Measurements from ENCODE around the gene PSMA3. TPM values are rescaled to one million over a fixed set of nuclear protein-coding genes. Genes with fewer than 3 reads are reported as not detected.
A peak's percentile ranks its signal among the peaks of the same experiment; 100 is the strongest.

Gene PSMA3
- 100 to 1,000 TPM in 1 of 2 donors, 10 to 100 TPM in 1; 64.3 to 167 TPM for total RNA-seq
- 100 to 1,000 TPM; 194 to 302 TPM for polyA plus RNA-seq
- long read RNA-seq, donor 1, transcript PSMA3-201 (11 exons, 970 nt) = major isoform, 82 of 135 reads
- long read RNA-seq, donor 1, transcript PSMA3-212 (3 exons, 730 nt) = minor isoform, 15 of 135 reads
- long read RNA-seq, donor 1, partial matches to known transcripts = 36 of 135 reads
- long read RNA-seq, donor 1, other reads (novel, unspliced or antisense) = 0 of 135 reads
- long read RNA-seq, donor 2, transcript PSMA3-201 (11 exons, 970 nt) = major isoform, 25 of 49 reads
- long read RNA-seq, donor 2, partial matches to known transcripts = 9 of 49 reads
- long read RNA-seq, donor 2, other reads (novel, unspliced or antisense) = 10 of 49 reads
- long read RNA-seq, donor 3, transcript PSMA3-201 (11 exons, 970 nt) = major isoform, 39 of 102 reads
- long read RNA-seq, donor 3, partial matches to known transcripts = 39 of 102 reads
- long read RNA-seq, donor 3, other reads (novel, unspliced or antisense) = 15 of 102 reads
- long read RNA-seq, donor 4, transcript PSMA3-201 (11 exons, 970 nt) = major isoform, 27 of 51 reads
- long read RNA-seq, donor 4, transcript PSMA3-212 (3 exons, 730 nt) = minor isoform, 6 of 51 reads
- long read RNA-seq, donor 4, partial matches to known transcripts = 17 of 51 reads
- long read RNA-seq, donor 4, other reads (novel, unspliced or antisense) = 0 of 51 reads
- long read RNA-seq, donor 5, transcript PSMA3-212 (3 exons, 730 nt) = minor isoform, 12 of 173 reads
- long read RNA-seq, donor 5, transcript PSMA3-201 (11 exons, 970 nt) = major isoform, 70 of 173 reads
- long read RNA-seq, donor 5, partial matches to known transcripts = 87 of 173 reads
- long read RNA-seq, donor 5, other reads (novel, unspliced or antisense) = 0 of 173 reads

- ATAC-seq (ENCODE audit: insufficient read depth, low FRiP score) (peak; percentile 97), DNase-seq (peak; percentile 99)
These were observed at the start of gene PSMA3 for GRCh38 chr14:58244556-58245387. PSMA3 (plus strand) TSS chr14:58244843; CDS start chr14:58244921, 78 bp downstream.

GRCh38 chr14:58196198-58196597 lies 48.4 kb upstream of the PSMA3 start:
- Histone ChIP-seq H3K9ac (ENCODE audit: insufficient read depth in 1 of 2, low read length in 2 of 2) (no peak overlapping the region), H3K27me3 (ENCODE audit: control insufficient read depth in 3 of 3, insufficient read depth in 3 of 3, low read length in 2 of 3) (peaks cover 0 to 4% (median 0%) of the 10 kb centered on the region in 3 donors), H3K4me1 (ENCODE audit: control insufficient read depth in 5 of 5, insufficient read depth in 5 of 5, low read length in 5 of 5) (peaks cover 0 to 14% (median under 1%) of the 10 kb centered on the region in 5 donors), H3K27ac (ENCODE audit: low read depth in 1 of 2, low read length in 1 of 2) (no peak overlapping the region), H3K4me3 (no peak overlapping the region), H3K36me3 (ENCODE audit: control insufficient read depth in 4 of 4, insufficient read depth in 4 of 4, low read length in 4 of 4) (no peaks in the 10 kb centered on the region), H3K9me3 (ENCODE audit: control insufficient read depth in 4 of 4, insufficient read depth in 3 of 4, low read length in 3 of 4) (no peaks in the 10 kb centered on the region)
- DNase-seq (no peak), ATAC-seq (ENCODE audit: insufficient read depth, low FRiP score) (no peak)
- 88% methylated on average over 1 of the region's 1 CpG for WGBS, 2 donors
- TF ChIP-seq CTCF (IDR thresholded peaks at IDR 0.05; ENCODE audit: control extremely low read depth, extremely low read depth) = no peak

More at GRCh38 chr14:58244556-58245387, at the start of gene PSMA3:
- TF ChIP-seq CTCF (IDR thresholded peaks at IDR 0.05; ENCODE audit: control extremely low read depth, extremely low read depth) = no peak
- Histone ChIP-seq H3K9me3 (ENCODE audit: control insufficient read depth in 4 of 4, insufficient read depth in 3 of 4, low read length in 3 of 4) (no peaks in the 10 kb centered on the region), H3K27me3 (ENCODE audit: control insufficient read depth in 3 of 3, insufficient read depth in 3 of 3, low read length in 2 of 3) (no peaks in the 10 kb centered on the region), H3K36me3 (ENCODE audit: control insufficient read depth in 4 of 4, insufficient read depth in 4 of 4, low read length in 4 of 4) (peaks cover 0 to 9% (median 3%) of the 10 kb centered on the region in 4 donors), H3K27ac (ENCODE audit: low read depth in 1 of 2, low read length in 1 of 2) (peak within 1 kb of the TSS; percentile 99), H3K4me3 (peak within 1 kb of the TSS; percentile 96), H3K4me1 (ENCODE audit: control insufficient read depth in 5 of 5, insufficient read depth in 5 of 5, low read length in 5 of 5) (peaks cover 0 to 25% (median 4%) of the 10 kb centered on the region in 5 donors), H3K9ac (ENCODE audit: insufficient read depth in 1 of 2, low read length in 2 of 2) (peak within 1 kb of the TSS; percentile 85 to 99)
- WGBS, 2 donors = 0% methylated on average over 50 of the region's 50 CpGs

- no peak for DNase-seq
These were observed 46.6 kb upstream of the PSMA3 start for GRCh38 chr14:58198086-58198485.

More at GRCh38 chr14:58198086-58198485, 46.6 kb upstream of the PSMA3 start:
- Histone ChIP-seq H3K27ac (ENCODE audit: low read depth in 1 of 2, low read length in 1 of 2) (no peak overlapping the region), H3K9ac (ENCODE audit: insufficient read depth in 1 of 2, low read length in 2 of 2) (no peak overlapping the region), H3K36me3 (ENCODE audit: control insufficient read depth in 4 of 4, insufficient read depth in 4 of 4, low read length in 4 of 4) (peaks cover 0 to 2% (median 0%) of the 10 kb centered on the region in 4 donors), H3K4me1 (ENCODE audit: control insufficient read depth in 5 of 5, insufficient read depth in 5 of 5, low read length in 5 of 5) (peaks cover 1 to 15% (median 3%) of the 10 kb centered on the region in 5 donors), H3K27me3 (ENCODE audit: control insufficient read depth in 3 of 3, insufficient read depth in 3 of 3, low read length in 2 of 3) (peaks cover 0 to 4% (median 0%) of the 10 kb centered on the region in 3 donors), H3K9me3 (ENCODE audit: control insufficient read depth in 4 of 4, insufficient read depth in 3 of 4, low read length in 3 of 4) (no peaks in the 10 kb centered on the region), H3K4me3 (no peak overlapping the region)
- WGBS, 2 donors = 93 to 94% methylated on average over 5 of the region's 5 CpGs
- ATAC-seq (ENCODE audit: insufficient read depth, low FRiP score) = no peak
- TF ChIP-seq CTCF (IDR thresholded peaks at IDR 0.05; ENCODE audit: control extremely low read depth, extremely low read depth) = no peak
